ENCODE measurements around the gene OSM.

OSM gene

DNA sequence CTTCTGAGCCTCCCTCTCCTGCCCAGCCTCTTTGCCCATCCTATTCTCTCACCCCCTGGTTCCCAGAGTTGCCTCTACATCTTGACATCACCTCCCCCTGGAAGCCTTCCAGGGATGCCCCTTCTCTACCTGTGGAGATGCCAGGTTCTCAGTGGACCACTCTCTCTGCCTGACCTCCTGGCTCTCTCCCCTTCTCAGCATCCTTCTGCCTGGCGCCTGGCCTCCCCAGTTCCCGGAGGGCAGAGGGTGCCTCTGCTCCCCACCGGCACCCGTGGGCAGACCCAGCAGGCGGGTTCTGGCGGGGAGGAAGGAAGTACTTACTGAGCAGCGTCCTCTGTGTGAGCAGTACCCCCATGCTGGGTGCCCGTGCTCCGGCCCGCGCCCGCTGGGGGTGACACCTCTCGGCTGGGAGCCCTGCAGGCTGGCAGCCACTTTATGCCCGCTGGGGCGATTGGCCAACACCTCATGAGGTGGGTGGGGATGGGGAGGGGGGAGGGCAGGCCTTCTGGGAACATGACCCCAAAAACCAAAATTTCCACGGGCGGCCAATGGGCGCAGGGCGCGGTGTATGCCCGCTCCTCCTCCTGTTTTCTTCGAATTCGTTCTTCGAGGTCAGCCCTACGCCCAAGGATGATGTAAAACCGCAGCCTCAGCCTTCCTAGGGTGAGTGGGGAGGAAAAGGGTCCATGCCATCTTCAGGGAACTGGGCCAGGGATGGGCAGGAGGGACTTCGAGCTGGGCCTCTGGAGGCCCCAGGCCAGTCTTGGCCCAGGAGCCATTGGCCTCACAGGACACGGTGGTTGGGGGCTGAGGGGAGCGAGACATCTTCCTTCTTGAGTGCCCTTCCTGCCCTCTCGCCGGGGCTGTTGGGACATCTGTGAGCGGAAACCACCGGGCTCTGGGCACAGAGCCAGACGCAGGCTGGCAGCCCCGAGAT is at the start of gene OSM:
Gene OSM (minus strand): TSS at position 407 of the 937 bp plus-strand sequence. CDS start 52 bp downstream, at position 355.
- peak; percentile 54 to 67 for DNase-seq

DNA sequence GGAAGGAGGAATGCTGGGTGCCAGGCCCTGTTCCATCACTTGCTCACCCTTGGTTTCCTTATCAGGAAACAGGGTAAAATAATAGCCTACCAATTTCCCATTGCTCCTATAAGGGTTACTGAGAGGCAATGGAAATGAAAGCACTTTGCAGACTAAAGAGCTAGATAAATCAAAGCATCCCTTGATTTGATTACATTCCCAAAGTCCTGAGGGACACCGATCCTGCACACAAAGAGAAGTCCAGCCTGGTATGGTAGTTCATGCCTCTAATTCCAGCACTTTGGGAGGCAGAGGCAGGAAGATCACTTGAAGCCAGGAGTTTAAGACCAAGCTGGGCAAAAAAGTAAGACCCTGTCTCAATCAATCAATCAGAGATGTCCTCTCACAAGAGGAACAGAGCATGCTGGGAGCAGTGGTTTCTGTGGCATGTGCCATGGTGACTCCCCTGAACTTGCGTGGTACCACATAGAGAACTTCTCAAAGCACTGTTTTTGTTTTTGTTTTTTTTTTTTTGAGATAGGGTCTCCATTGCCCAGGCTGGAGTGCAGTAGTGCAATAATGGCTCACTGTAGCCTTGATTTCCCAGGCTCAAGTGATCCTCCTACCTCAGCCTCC is 49.4 kb upstream of the OSM start:
- no peak for DNase-seq

DNA sequence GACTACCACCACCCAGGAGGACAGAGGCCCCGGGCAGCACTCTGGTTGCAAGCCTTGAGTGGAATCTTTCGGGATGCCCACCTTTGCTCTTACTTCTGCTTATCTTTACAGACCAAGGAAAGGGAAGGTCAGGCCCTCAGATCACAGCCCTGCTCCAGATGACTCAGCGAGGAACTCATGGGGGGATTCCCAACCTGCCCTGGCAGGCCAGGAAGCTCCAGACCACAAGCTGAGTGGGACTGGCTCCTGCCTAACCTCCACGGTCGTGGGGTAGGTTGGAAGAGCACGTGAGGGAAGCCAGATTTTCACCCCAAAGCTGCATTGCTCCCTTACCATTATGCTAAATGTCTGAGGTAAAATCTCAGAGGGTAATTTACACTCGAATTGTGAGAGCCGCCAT is 48.3 kb upstream of the OSM start:
- peak; percentile 48 to 53 for DNase-seq

DNA sequence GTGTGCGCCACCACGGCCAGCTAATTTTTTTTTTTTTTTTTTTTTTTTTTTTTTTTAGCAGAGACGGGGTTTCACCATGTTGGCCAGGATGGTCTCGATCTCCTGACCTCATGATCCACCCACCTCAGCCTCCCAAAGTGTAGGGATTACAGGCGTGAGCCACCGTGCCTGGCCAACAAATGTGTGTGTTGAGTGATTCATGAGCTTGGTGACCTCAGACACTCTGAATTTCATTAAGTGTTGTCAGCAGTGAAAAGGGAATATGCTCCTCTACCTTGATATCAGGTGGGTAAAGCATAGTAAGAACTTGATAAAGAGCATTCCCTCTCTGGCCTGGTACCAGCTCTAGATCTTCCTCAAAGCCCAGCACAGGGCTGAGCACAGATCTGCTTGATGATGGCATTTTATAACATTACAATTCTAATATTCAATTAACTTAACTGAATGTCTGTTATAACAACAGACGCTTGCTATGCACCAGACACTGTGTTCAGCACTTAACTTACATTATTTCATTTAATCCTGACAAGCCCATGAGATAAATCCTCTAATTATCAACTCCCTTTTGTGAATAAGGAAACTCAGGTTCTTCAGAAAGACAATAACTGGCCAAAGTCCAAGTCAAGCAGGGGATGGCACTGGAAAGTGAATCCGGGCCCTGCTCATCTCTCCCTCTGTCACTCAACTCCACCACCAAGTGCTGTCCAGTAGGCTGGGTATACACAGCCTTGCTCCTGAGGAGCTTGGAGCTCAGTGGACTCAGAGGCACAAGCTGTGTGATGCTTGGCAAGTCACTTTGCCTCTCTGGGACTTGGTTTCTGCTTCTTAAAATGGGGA is 47.1 kb upstream of the OSM start:
- no peak for DNase-seq

DNA sequence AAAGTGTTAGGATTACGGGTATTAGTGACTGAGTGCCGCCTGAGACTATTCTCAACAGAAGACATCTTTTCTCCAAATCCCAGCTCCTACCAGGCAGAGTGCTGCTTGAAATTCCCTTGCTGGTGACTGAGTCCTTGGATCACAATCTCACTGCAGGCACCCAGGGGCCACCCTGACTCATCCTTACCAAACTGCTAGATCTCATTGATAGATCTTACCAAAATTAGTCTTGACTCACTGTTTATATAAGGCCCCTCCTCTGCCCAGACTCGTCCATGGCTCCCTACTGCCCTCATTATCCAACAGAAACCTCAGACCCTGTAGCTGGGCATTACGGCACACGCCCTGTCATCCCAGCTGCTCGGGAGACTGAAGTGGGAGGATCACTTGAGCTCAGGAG is 45.4 kb upstream of the OSM start:
- no peak for DNase-seq

DNA sequence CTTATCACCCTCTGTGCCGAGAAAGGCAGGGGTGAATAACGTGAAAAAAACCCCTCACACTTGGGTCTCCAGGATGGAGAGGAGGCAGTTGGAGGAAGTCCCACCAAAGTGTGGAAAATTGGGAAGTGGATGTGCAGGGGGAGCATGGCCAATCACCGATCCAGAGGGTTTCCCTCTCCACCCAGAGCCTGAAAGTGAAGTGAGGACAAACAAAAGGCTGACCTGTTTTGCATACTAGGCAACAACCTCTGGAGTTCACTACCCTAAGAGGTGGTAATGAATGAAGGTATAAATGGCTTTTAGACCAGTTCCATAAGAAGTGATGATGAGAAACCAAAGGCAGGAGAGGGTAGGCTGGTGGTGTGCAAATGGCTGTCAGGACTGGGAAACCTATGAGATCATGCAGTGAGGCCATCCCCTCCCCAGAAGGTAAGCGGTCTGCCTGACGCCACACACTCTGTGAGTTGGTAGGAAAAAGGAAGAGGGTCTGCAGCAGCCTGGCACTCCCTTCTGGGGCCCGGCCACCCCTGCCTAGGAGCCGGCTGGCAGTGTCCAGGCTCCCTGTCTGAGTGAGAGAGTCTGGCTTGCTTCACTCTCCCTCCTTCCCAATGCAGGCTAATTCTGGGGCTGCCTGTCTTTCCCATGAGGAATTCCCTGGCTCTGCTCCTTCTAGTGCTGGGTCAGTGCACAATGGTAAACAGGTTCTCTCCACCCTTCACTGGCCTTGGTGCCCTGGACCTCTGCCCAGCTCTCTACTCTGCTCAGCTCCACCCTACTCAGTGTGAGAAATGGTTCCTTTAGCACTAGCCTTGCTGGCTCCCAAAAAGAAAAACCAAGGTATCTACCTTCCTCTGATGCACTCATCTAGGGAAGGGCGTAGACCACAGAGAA is 44.5 kb upstream of the OSM start:
- no peak for DNase-seq

DNA sequence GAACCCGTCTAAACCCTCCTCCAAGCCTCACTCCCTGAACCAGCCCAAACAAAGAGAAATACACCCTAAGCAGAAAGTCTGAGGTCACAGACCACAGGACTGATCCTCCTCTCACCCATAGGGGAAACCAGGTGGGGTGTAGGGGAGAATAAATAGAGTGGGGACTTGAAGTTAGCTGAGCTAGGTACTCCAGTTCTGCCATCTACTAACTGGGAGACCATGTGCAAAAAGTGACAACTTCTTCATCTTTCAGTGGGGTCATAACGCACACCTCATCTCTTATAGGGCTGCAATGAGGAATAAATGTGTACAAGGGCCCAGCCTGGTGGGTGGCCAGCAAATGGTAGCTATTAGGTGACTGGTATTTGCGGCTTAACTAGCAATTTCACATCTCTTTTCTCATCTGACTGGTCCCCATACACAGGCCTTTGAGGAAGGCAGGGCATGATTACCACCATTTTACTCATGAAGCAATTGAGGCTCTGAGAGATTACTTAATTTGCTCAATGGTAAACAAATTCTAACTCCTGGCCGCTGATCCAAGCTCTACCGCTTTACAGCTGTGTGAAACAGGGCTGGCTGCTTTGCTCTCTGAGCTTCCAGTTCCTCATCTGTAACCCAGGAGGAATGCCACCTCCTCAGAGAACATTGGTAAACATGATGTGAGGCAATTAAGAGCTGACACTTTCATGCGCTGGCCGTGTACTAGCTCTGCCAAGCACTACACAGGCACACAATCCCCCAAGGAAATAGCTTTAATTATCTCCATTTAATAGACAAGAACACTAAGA is 43.5 kb upstream of the OSM start:
- DNase-seq, result no peak

DNA sequence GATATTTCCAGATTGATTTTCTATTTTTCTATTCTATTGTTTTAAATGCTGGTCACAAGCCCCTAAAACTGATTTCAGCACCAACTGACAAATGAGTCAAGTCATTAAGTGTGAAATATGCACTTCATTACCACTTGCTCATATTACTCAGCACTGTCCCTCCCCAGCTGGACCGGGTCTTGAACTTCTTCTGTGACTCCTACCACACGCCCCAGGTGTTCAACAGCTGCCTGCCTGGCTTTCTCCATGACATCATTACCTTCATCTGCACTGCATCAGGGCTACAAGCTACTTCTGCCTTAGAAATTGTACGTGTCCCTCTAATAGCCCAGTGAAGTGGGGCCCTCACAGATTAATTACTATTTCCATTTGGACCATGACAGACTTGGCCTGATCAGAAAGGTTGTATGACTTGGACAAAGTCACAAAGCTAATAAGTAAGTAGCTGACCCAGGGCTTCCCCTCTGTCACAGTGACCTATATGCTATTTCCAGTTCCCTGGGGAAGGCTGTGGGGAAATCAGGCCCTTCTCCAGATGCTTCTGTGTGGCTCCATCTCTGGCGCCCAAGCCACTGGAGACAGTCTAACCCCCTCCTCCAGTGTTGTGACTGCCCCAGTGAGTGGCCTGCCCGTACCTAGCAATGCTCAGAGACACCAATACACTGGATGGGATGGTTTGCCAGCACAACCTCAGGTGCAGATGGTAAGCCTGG is 42.0 kb upstream of the OSM start:
- DNase-seq, result peak in 1 of 2 donors; percentile 43

DNA sequence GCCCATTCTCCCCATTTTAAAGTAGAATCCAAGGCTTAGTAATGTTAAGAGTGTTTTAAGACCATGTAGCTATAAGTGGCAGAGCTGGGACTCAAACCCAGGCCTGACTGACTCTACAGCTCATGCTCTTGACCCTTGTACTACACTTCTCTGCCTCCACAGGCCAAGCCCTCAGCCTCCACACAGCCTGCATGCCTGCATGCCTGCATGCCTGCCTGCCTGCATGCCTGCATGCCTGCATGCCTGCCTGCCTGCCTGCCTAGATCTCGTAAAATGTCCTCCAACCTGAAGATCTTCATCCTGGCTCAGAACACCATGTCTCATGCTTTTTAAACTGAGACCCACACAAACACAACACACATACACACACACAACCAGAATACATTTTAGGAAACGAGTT is 41.4 kb upstream of the OSM start:
- no peak for DNase-seq

DNA sequence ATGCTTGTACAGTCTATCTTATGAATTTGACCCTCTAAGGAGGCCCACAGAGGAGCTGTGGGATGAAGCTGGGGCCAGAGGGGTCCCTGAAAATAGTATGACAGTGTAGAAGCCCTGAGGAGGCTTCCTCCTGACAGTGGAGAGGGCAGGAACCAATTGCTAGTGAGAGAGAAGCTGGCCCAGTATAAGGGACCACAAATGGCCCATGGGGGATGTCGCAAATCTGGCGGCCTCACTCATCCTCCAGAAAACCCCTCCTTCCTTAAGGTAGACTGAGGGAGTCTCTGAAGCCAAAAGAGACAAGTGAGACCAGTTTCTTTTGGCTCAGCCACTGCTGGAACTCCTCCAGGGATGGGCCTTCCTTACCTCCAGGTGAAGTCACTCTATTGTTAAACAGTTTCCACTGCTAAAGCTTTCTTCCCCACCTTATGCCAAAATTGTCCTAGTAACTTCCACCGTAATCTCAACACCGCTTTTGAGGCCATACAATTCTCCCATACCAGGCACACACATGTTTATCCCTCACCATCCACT is 40.5 kb upstream of the OSM start:
- no peak for DNase-seq

DNA sequence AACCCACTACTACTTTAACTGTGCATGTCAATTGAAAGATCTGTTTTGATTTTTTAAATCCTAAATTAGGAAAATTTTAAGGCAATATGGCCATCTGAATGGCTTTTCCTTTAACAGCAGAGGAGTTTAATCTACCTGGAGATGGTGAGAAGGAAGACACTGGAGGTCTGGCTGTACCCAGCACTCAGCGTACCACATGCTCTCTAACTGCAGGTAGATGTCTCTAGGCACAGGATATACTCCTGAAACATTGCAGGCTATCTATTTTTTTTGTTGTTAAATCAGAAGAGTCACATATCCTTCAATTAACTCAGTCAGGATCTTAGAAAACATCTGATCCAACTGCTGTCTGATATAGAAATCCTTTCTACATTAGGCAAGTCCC is 40.0 kb upstream of the OSM start:
- DNase-seq, result no peak

DNA sequence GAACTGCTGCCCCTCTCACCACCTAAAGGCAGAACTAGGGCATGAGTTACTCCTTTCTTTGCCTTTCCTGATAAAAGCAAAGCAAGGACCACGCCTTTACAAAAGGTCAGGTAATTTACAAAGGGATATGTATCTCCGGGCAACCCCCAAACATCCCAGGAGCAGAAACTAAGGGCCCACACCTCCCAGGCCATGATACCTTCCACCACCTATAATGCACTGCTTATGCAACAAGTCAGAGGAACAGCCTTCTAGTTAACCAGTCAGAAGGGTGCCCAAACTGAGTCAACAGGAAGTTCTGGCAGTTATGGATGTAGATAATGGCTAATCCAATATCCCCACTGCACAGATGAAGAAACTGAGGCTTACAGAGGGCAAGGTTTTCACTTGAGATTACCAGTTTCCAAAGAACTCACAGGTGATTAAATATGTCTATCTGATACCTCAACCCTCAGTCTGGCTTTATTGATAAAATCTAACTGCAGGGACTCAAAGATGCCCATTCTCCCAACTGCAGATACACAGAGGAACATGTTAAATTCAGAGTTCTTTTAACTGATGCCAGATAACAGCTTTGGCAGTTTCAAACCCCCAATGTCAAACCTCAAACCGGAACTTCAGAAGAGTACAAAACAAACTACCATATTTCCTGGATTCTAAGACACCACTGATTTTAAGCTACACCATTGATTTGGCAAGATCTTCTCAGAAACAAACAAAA is 39.4 kb upstream of the OSM start:
- no peak for DNase-seq

DNA sequence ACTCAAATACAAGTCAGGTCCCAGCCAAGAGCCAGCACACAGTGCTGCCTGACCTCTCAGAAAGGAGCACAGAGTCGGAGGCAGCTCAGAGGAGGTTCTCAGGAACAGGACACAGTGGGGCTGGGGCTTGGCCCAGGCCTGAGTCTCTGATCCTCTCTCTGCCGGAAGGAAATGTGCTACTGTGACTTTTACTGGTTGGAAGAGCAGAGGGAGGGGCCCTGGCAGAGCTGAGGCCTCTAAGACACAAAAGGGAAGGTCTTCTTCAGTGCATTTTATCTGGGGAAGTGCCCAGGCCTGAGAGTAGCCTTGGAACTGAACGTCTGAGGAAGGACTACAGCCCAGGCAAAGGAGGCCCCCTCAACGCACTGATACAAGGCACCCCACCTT is 38.9 kb upstream of the OSM start:
- peak in 1 of 2 donors; percentile 26 for DNase-seq

DNA sequence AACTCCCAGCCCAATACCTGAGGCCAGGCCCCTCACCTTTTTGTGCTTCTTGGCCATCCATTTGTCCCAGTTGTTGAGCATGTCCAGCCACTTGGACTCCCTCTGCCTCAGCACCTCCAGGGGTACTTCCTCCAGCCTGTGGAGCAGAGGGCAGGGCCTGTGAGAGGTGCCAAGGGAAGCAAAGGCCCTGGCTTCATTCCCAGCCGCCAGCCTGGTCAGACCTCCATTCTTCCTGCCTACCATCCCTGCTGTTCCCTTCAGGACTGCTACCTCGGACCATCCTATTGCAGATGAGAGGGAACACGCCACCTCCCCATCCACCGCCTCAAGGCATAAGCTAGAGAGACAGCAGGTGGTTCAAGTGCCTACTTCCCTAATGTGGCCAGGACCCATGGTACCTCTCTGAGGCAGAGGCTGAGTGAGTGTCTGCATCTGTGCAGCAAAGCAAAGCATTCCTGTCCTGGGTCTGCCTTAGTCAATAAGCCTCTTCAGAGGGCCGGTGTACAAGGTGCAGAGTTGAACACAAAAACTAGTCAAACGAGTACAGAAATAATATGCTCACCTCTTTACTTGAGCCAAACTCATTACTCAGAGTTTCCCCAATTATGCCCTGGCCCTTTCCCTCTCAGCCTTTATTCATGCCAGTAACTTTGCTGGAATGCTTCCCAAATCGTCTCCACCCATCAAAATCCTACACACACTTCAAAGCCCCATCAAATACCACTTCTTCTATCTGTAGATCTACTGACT is 38.0 kb upstream of the OSM start:
- no peak for DNase-seq

DNA sequence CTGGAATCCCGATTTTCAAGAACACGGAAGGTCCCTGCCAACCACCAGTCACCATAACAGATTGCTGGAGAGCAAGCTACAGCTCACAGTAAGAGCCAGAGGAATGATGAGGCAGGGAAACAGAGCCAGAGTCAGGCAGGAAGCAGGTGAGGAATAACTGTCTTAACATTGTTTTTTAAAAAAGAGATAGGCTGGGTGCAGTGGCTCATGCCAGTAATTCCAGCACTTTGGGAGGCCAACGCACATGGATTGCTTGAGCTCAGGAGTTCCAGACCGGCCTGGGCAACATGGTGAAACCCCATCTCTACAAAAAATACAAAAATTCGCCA is 36.1 kb upstream of the OSM start:
- no peak for DNase-seq

DNA sequence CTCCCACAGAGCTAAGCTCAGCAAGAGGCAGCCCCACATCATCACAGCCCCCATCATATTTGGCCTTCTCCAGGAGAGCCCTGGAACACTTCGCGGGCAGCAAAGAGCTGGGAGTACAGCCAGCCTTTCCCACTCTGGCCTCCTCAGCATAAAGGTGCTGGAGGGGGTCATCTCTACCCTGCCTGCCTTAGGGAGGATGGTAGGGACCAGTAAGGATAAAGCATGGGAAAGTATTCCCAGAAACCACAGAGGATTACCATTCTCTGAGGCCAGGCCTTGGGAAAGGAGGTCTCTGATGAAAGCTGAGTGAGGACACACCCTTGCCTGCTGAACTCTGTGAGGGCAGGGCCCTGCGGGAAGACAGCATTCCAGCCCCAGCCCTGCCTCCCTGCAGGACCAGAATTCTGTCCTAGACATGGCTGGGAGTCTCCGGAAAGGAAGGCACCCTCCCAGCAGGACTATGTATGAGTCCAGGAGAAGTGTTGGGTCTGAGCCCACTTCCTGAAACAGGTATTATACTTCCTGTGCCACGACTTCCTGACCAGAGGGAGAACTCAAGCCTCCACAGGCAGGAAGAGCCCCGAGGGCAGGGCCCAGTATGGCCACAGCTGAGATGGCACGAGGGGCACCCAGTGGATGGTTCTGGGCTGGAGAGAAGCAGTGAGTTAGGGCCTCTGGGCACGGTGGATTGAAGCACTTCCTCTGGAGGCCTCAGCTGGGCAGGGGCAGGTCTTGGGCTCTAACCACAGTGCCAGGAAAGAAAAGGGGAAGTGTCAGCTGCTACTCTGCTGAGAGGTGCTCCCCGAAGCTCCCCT is 35.6 kb upstream of the OSM start:
- DNase-seq, result no peak

DNA sequence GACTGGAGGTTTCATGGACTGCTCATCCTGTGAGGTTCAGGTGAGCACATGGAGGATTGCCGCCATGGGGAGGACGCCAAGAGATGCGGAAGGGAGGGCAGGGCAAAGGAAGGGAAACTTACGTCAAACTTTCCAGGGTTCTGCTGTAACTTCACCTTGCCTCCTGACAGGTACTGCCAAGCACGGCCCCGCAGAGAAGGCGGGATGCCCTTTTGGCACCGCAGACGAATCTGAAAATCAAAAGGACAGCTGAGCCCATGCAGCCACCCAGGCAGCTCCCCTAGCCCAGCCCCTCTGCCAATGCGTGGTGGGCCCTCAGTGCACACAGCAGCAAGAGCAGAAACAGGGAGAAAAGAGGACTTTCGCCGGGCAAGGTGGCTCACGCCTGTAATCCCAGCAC is 32.7 kb upstream of the OSM start:
- DNase-seq, result no peak

DNA sequence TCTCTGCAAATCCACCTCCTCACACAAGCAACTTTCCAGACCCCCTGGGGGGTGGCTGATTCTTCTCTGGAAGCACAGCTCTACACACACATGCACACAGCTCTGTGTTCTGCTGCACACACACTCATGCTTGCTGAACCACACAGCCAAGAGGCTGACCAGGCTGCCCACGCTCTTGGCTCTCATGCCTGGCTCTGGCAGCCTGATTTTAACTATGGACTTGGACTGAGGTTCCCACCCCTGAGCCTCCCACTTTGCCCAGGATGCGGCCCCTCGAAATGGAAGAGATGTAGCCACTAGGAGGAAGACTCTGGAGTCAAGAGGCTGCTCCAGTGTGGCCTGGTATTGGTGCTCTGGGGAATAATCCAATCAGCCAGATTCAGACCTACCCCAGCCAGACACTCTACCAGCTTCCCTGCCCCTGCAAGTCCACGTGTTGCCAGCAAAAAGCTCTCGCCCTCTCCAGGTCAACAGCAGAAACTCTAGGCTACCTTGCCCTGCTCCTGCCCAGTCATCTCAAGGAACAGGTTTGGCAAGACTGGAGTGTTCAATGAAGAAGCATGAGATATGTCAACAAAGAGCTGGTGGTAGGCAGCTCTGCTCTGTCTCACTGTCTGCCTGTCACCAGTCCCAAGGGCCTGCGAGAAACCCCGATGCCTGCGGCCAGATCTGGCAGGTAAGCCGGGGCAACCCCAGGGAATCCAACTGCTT is 31.5 kb upstream of the OSM start:
- DNase-seq, result no peak
